GM19438 (cell line): ENCODE data around the gene KCNG2.
"Not testable (repeated sequence)": the region's sequence is repeated elsewhere in the genome, so short reads cannot be mapped to it uniquely, and the experiment has no call there.

ENCODE experiments used
- ATAC-seq: cut with Tn5 transposase; IDR thresholded peaks from one replicate; pipeline ENCODE4 v1.9.1; 2021; ENCODE audit warnings: low read depth; ENCODE audit not compliant: unreplicated experiment

KCNG2 gene, protein sequence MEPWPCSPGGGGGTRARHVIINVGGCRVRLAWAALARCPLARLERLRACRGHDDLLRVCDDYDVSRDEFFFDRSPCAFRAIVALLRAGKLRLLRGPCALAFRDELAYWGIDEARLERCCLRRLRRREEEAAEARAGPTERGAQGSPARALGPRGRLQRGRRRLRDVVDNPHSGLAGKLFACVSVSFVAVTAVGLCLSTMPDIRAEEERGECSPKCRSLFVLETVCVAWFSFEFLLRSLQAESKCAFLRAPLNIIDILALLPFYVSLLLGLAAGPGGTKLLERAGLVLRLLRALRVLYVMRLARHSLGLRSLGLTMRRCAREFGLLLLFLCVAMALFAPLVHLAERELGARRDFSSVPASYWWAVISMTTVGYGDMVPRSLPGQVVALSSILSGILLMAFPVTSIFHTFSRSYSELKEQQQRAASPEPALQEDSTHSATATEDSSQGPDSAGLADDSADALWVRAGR

DNA sequence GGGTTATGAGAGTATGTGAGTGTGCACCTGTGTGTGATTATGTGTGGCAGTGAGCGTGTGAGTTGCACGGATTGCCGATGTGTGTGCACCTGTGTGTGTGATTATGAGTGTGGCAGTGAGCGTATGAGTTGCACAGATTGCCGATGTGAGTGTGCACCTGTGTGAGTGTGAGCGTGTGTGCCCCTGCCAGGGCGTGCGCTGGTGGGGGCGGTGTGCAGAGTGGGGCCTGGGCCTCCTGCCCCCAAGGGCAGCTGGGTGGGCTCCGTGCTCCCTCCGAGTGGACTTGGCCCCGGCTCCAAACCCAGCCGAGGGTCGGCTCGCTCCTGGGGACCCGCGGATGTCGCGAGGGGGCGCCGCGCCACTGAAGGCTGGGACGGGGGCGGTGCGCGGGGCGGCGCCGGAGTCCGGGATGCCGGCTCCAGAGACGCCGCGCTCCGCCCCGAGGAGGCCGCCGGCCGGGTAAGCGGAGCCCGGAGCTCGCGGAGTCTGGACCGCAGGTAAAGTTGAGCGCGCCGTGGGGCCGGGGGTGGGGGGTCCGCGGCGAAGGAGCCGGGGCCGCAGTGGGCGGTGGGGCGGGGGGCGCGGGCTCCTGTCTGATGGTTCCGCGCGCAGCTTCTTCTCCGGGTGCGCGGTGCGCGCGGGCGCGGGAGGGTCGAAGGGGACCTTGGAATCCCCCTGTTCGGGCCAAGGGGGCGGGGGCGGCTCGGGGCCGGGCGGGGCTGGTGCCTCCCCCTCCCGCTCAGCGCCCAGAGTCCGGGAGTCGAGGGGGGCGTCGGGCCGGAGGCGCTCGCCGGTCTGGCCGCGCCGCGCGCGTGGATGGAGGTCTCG is at the start of gene KCNG2:
TSS of gene KCNG2 (plus strand) at position 421 of the 828 bp plus-strand sequence. CDS start 65,730 bp downstream, outside the sequence.
- ATAC-seq = no peak

DNA sequence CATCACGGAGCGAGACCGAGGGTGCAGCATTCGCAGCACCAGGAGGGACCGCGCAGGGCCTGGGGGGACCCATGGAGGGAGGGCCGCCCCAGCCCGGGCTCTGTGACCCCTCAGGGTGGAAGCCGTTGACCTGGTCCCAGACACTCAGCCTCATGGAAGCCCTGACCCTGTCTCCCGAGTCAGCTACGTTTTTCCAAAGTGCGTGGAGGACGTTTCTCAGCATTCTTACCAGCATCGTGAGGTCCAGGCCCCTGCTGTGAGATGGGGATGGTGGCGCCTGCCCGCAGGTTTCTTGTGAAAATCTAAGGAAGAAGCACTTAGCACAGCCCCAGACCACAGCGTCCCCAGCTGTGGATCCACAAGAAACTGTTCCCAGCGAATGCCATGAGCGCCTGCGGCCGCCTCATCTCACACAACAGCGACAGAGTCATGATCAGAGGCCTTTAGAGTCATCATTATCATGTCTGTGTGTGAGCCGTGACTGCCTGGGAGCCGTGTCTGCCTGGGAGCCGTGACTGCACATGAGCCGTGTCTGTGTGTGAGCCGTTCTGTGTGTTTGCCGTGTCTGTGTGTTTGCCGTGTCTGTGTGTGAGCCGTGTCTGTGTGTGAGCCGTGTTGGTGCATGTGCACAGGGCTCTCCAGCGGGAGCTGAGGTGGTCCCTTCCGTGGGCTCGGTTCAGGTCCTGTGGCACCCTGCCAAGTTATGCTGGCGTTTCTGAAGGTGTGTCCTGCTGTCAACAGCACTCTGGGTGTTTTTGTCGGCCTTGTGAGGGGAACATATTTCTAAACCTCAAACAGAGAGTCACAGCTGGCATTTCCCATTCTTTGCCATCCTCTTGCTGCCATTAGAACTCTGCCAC is 49.2 kb upstream of the KCNG2 start:
- ATAC-seq = no peak

DNA sequence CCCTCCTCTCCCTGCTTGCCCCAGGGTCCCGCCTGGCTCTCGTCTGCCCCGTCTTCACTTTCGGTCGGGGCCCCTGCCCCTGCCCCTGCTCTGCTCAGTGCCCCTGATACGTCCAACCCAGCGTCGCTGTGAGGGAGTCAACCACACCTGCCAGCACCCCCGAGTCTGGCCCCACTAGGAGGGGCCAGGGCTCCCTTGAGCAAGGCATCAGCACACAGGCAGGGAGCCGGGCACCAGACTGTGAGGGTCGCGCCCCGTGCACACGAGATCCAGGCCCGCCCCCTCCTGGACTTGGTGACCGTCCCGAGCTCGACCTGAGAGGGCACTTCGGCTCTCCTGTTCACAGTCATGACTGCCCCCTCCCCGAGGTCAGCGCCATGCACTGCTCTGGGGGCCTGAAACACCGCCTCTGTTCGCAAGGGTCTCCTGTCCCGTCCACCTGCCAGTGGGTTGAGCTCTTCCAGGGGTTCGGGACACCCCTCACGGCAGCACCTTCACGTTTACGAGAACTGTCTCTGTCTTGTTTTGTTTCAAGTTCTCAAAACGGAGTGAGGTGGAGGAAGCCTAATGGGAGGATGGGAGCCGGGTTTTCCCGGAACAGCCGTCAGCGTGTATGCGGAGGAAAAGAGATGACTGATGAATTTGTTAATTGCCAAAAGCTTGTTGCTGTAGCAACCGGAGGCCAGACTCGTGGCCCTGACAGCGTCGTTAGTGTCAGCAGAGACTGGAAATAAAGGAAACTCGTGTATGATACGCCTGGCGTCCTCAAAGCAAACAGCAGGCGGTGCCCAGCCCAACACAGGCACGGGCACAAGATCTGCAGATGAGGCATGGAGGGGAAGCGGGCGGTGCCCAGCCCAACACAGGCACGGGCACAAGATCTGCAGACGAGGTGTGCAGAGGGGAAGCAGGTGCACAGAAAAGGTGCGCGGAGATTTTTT is 48.2 kb upstream of the KCNG2 start:
- ATAC-seq = no peak

DNA sequence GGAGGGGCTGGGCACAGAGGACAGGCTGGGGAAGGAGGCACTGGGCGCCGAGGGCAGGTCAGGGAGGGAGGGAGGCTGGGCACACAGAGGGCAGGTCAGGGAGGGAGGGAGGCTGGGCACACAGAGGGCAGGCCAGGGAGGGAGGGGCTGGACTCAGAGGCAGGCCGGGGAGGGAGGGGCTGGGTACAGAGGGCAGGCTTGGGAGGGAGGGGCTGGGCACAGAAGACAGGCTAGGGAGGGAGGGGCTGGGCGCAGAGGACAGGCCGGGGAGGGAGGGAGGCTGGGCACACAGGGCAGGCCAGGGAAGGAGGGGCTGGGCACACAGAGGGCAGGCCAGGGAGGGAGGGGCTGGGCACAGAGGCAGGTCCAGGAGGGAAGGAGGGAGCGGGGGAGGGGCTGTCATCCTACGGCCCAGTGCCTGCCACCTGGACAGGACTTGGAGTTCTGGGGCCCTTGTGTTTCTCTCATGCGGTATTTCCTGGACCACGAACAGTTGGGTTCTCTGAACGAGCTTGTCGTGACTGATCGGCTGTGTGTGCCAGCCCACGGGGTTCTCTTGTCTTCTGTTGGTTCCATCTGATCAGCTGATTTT is 46.7 kb upstream of the KCNG2 start:
- ATAC-seq = no peak

DNA sequence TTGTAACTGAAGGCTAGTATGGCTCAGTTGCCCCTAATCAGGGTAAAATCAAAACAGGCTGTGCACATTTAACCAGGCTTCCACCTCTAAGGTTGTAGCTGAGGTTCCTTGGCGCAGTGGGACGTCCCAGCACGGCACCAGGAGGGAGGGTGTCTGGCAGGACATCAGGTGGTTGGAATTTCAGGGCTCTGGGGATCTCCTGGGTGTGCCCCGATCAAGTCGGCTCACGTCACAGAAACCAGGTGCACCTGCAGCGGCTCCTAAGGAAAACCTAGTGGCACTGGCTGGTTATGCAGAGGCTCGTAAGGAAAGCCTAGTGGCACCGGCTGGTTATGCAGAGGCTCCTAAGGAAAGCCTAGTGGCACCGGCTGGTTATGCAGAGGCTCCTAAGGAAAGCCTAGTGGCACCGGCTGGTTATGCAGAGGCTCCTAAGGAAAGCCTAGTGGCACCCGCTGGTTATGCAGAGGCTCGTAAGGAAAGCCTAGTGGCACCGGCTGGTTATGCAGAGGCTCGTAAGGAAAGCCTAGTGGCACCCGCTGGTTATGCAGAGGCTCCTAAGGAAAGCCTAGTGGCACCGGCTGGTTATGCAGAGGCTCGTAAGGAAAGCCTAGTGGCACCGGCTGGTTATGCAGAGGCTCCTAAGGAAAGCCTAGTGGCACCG is 45.7 kb upstream of the KCNG2 start:
- not testable (repeated sequence) for ATAC-seq

DNA sequence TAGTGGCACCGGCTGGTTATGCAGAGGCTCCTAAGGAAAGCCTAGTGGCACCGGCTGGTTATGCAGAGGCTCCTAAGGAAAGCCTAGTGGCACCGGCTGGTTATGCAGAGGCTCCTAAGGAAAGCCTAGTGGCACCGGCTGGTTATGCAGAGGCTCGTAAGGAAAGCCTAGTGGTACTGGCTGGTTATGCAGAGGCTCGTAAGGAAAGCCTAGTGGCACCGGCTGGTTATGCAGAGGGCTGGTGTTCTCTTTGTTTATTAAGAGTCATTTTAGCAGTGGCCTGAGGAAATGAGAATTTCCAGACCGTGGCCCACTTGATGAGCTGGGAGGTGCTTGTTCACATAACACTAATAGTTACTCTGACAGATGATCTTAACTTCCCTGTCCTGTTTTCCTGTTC is 44.8 kb upstream of the KCNG2 start:
- ATAC-seq = not testable (repeated sequence)

DNA sequence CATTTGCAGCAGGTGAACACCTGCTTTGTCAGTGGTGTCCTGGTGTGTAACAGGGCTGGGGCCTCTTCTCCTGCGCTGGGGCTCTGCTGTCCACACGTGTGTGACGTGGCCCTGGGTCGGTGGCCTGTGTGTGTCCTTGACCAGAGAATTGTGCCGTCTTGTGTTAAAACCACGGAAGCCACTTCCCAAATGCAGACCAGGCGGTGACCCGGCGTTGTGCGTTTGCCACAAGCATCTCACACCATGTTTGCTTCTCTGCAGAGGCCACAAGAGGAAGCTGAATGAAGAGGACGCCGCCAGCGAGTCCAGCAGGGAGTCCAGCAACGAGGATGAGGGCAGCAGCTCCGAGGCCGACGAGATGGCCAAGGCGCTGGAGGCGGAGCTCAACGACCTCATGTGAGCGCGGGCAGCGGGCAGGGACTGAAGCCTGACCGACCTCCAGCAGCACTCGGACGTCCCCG is 44.3 kb upstream of the KCNG2 start:
- no peak for ATAC-seq

DNA sequence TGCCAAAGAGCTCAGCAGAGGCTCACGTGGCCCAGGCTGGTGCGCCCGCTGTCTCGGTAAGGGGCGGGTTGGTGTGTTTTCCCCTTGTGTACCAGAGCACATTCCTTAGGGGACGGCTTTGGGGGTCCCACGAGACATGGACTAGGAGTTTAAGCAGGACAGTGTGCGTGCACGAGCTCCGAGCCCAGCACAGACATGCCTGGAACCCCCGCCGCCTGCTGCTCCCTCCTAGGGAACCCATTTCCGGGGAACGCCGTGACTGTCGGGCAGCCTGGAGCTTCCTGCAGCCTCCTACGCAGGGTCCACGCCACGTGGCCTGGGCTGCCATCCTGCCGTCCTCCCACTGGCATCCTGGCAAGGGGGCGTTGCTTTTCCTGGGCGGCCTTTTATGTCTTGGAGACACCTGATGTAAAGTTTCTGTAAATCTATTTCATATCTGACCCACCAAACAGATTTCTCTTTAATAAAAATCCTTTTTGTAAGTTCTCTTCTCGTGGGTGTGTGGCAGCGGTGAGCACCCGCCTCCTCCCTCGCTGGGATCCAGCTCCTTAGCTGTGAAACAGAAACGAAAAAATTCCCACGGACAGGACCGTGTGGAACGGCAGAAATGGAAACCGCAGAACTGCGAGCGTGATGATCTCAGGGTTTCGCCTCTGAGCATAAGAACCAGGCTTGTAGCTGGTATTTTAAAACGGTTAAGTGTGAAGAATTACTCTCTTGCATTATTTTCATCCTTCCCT is 43.5 kb upstream of the KCNG2 start:
- no peak for ATAC-seq

DNA sequence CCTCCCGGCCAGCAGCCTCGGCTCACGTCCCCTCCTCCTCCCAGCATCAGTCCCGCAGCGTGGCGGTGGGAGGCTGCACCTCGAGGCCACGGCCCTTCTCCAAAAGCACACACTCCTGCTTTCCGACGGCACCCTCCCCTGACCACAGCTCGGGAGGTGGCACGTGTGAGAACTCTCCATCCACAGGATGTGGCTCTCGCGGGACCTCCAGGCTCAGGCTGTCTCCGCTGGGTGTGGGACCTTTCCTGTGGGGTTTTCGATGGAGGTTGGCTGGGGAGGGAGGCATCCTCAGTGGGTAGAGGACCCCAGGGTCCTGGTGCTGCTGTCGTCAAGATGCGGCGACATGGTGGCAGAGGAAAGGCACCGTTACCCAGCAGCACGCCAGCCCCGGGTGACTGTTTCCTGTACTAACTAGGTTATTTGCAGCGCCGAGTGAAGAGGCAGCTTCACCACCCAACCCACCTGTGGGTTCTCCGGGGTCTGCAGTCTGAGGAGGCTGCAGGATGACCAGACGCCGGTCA is 42.8 kb upstream of the KCNG2 start:
- no peak for ATAC-seq

DNA sequence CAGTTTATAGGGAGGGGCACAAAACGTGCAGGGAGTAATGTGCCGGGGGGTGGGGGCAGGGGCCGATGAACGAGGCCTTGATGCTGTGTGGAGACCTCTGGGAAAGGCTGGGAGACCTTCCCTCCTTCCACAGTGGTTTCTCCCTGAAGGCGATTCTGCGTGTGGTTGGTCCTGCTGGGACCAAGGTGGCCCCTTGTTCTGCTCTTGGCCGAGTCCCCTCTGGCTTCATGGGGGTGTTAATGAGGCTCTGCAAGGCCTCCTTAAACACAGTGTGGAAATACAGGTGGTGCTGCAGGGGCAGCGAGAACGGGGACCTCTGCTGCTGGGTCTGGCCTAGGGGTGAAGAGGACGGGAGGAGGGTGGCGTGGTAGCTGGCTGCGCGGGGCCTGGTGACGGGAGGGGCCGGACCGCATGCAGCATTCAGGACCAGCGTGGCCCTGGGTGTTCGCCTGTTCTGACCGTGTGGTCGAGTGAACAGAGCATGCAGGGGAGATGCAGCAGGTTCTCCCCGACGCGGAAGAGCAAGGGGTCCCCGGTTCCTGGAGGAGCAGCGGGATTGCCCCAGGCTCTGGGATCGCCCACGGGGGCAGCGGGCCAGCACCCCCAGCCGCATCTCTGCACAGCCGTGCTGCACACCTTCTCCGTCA is 42.1 kb upstream of the KCNG2 start:
- ATAC-seq = no peak

DNA sequence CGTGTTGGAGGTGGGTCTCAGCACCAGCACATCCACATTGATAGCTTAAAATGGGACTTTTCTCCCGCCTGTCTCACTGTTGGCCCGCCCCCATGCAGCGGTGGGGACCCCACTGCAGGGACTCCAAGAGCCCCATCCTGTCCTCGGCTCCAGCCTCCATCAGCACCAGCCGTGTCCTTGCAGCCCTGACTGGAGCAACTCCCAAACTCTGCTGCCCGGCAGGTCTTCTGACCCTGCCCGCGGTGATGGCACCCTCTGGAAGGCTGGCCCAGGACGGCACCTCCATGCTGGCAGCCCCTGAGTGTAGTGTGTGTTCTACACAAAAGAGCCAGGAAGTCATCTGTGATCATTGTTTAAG is 41.6 kb upstream of the KCNG2 start:
- no peak for ATAC-seq

DNA sequence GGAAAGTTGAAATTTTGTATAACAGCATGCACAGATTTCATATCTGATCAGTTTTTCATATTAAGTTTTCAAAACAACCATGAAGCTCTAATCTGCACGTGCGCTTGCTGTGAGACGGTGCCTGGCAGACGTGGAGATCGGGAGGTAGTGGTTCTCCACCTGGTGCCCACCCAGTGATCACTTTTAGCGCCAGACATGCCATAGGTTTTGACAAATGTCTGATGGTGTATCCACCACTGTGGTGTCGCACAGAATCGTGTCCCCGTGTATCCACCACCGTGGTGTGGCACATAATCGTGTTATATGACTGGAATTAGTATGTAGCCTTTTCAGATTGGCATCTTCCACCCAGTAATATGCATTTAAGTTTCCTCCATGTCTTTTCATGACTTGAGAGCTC is 40.9 kb upstream of the KCNG2 start:
- ATAC-seq = no peak

DNA sequence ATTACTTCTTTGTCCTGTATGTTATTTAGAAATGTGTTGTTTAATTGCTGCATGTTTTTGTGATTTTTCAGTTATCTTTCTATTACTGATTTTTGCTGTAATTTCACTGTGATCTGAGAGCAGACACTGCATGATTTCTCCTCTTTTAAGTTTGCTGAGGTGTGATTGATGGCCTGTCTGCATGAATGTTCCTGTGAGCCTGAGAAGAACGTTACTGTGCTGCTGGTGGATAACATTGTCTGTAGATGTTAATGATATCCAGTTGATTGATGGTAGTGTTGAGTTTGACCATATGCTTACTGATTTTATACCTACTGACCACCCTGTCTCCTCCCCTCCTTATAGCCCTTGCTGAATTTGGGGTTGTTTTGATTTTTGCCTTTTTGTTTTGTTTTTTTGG is 37.4 kb upstream of the KCNG2 start:
- ATAC-seq = no peak

DNA sequence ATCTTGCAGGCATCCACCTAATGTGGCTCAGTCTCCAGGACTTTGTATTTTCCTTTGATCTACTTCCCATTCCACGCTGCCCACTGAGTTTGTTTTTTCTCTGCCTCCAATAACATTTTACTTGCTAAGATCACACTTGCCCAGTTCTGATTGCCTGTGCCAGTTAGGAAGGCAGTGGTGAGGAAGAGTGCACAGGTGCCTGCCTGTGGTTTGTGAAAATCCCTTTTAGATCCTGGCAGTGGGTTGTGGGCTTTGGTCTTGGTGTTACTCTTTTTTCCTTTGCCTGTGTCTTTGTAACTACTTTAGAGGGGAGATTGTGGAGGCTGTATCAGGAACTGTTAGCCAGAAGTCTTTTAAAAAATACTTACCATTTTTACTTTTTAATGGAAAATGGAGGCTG is 36.9 kb upstream of the KCNG2 start:
- ATAC-seq = no peak

DNA sequence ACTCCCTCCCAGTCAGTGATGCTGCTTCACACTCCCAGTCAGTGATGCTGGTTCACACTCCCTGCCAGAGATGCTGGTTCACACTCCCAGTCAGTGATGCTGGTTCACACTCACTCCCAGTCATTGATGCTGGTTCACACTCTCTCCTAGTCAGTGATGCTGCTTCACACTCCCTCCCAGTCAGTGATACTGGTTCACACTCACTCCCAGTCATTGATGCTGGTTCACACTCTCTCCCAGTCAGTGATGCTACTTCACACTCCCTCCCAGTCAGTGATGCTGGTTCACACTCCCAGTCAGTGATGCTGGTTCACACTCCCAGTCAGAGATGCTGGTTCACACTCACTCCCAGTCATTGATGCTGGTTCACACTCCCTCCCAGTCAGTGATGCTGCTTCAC is 34.3 kb upstream of the KCNG2 start:
- ATAC-seq = no peak

DNA sequence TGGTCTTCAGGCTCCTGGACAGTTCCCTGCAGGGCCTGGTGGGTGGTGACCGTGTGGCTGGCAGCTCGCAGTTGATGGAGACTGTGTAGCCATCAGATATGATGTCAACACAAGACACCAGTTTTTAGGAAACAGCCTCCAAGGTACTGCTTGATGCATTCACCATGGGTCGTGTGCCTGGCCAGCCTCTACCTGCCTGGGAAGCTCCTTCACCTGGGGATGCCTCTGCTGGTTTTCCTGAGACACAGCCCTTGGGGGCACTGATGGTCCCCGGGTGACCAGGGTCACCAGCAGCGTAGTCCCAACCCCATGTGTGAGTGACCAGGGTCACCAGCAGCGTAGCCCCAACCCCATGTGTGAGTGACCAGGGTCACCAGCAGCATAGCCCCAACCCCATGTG is 33.6 kb upstream of the KCNG2 start:
- no peak for ATAC-seq

DNA sequence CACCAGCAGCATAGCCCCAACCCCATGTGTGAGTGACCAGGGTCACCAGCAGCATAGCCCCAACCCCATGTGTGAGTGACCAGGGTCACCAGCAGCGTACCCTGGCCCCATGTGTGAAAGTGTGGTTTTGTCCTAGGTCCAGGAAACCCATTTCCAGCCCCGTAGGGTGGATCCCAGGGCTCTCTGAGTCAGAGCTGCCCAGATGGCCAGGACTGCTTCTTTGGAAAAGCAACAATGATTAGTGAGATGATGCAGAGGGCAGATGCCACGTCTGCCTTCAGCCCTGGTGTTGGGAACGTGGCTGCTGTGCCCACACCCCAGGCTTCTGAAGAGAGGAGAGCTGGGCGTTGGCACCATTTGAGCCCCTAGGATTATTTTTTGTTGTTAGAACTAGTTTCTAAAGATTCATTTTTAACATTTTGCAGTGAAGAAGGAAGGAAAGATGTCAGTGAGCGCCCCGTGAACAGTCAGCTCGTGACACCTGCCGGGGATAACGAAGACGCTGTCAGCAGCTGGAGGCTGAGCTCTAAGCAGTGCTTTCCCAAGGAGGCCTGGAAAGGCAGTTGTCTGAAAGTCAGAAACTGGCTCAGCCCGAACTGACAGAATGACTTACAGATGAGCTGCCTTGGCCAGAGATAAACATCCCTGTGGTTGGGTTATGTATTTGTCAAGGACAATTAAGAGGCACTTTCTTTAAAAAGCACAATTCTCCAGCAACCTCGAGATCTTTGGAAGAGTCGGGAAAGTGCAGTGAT is 32.1 kb upstream of the KCNG2 start:
- ATAC-seq = no peak
